ENCODE measurements around the gene IFT57. TPM values are rescaled to one million over a fixed set of nuclear protein-coding genes. Genes with fewer than 3 reads are reported as not detected.

Gene IFT57
- total RNA-seq, 4 donors from 2014 or later: 38.2 to 78.0 (median 57.4) TPM

DNA sequence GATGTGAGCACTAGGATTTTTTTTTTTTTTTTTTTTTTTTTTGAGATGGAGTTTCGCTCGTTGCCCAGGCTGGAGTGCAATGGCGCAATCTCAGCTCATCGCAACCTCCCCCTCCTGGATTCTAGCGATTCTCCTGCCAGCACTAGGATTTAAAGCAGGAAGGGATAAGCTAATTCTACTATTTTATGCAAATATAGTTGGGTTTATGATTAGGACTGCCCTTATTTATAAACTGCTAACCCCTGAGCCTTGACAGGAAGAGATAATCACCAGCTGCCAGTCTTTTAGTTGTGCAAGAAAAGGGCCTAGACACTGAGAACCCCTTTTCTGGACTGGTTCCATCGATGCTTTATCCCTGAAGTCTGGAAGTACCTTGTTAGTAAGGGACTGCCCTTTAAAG, 36.7 kb downstream of the IFT57 start:
- peaks cover 0 to 5% of the 10 kb centered on the region in 2 donors for H3K9me3 ChIP-seq
- TF ChIP-seq POLR2A (IDR thresholded peaks at IDR 0.05): no peak
- TF ChIP-seq EP300 (IDR thresholded peaks at IDR 0.05; ENCODE audit: low read depth): no peak
- TF ChIP-seq, protein P1, sequence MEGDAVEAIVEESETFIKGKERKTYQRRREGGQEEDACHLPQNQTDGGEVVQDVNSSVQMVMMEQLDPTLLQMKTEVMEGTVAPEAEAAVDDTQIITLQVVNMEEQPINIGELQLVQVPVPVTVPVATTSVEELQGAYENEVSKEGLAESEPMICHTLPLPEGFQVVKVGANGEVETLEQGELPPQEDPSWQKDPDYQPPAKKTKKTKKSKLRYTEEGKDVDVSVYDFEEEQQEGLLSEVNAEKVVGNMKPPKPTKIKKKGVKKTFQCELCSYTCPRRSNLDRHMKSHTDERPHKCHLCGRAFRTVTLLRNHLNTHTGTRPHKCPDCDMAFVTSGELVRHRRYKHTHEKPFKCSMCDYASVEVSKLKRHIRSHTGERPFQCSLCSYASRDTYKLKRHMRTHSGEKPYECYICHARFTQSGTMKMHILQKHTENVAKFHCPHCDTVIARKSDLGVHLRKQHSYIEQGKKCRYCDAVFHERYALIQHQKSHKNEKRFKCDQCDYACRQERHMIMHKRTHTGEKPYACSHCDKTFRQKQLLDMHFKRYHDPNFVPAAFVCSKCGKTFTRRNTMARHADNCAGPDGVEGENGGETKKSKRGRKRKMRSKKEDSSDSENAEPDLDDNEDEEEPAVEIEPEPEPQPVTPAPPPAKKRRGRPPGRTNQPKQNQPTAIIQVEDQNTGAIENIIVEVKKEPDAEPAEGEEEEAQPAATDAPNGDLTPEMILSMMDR (IDR thresholded peaks at IDR 0.05): no peak
- TF ChIP-seq POLR2AphosphoS5 (IDR thresholded peaks at IDR 0.05): no peak
- DNase-seq: no peak
- H3K27me3 ChIP-seq: no peaks in the 10 kb centered on the region
- in situ Hi-C loops (cut with MboI; ENCODE audit: low pct_ligation_motif_present in 1 of 4, low pct_unique_long_range_greater_than_20kb in 1 of 4, low sequenced_read_pairs in 3 of 4): no loop called here
- H3K4me3 ChIP-seq: no peak overlapping the region
- intact Hi-C loops (cut with DNase I; ENCODE audit: low total_unique reads): no loop called here
- WGBS, 2 donors (ENCODE audit: low coverage in 1 of 2): 87 to 100% methylated on average over 4 to 6 of the region's 6 CpGs
- no peak overlapping the region for H3K27ac ChIP-seq
- peaks cover 0 to 10% (median 4%) of the 10 kb centered on the region in 4 donors for H3K36me3 ChIP-seq
- H3K4me1 ChIP-seq: no peaks in the 10 kb centered on the region

DNA sequence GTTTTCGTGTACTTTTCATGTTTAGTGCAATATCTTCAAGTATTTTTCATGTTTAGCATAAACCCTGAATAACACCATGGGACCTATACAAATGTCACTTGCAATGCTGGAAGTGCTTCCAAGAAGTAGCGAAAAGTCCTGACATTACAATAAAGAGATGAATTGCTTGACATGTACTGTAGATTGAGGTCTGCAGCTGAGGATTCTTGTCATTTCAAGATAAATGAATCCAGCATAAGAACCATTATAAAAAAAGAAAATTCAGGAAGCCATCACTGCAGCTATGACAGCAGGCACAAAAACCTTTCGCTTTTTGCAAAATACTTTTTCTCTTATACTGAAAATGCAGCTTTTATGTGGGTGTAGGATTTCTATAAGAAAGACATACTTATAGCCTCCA, 37.4 kb downstream of the IFT57 start:
- in situ Hi-C loops (cut with MboI; ENCODE audit: low pct_ligation_motif_present in 1 of 4, low pct_unique_long_range_greater_than_20kb in 1 of 4, low sequenced_read_pairs in 3 of 4): no loop called here
- WGBS, 2 donors (ENCODE audit: low coverage in 1 of 2): 96 to 98% methylated on average over 3 of the region's 3 CpGs
- no peaks in the 10 kb centered on the region for H3K4me1 ChIP-seq
- H3K27ac ChIP-seq: no peak overlapping the region
- DNase-seq: no peak
- intact Hi-C loops (cut with DNase I; ENCODE audit: low total_unique reads): no loop called here
- TF ChIP-seq, protein P1 (IDR thresholded peaks at IDR 0.05): no peak
- TF ChIP-seq POLR2A (IDR thresholded peaks at IDR 0.05) (no peak), POLR2AphosphoS5 (IDR thresholded peaks at IDR 0.05) (no peak), EP300 (IDR thresholded peaks at IDR 0.05; ENCODE audit: low read depth) (no peak)
- no peaks in the 10 kb centered on the region for H3K27me3 ChIP-seq
- H3K36me3 ChIP-seq: peaks cover 0 to 6% (median under 1%) of the 10 kb centered on the region in 4 donors
- peaks cover 0 to 5% of the 10 kb centered on the region in 2 donors for H3K9me3 ChIP-seq
- no peak overlapping the region for H3K4me3 ChIP-seq

DNA sequence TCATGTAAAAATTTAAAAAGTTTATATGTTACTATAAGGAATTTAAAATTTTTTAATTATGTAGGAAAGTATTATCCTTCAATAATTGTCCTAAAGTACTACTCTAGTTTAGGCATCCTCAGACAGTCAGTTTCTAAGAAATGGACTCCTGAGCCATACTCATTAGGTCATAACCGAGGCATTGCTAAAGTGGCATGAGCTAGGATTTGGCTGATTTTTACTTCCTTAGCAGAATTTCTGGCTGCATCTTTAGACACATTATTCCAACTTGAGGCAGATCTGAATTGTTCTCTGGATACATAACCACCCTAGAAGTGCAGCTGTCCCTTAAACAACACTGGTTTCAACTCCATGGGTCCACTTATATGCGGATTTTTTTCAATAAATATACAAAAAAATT, 38.3 kb downstream of the IFT57 start:
- Histone ChIP-seq H3K36me3 (peaks cover 0 to 6% (median under 1%) of the 10 kb centered on the region in 4 donors), H3K4me3 (no peak overlapping the region), H3K9me3 (peaks cover 0 to 5% of the 10 kb centered on the region in 2 donors), H3K4me1 (no peaks in the 10 kb centered on the region), H3K27ac (no peak overlapping the region), H3K27me3 (no peaks in the 10 kb centered on the region)
- intact Hi-C loops (cut with DNase I; ENCODE audit: low total_unique reads) (no loop called here), in situ Hi-C loops (cut with MboI; ENCODE audit: low pct_ligation_motif_present in 1 of 4, low pct_unique_long_range_greater_than_20kb in 1 of 4, low sequenced_read_pairs in 3 of 4) (no loop called here)
- no peak for TF ChIP-seq POLR2A (IDR thresholded peaks at IDR 0.05)
- TF ChIP-seq POLR2AphosphoS5 (IDR thresholded peaks at IDR 0.05): no peak
- no peak for DNase-seq
- 96 to 98% methylated on average over 2 of the region's 2 CpGs for WGBS, 2 donors (ENCODE audit: low coverage in 1 of 2)

DNA sequence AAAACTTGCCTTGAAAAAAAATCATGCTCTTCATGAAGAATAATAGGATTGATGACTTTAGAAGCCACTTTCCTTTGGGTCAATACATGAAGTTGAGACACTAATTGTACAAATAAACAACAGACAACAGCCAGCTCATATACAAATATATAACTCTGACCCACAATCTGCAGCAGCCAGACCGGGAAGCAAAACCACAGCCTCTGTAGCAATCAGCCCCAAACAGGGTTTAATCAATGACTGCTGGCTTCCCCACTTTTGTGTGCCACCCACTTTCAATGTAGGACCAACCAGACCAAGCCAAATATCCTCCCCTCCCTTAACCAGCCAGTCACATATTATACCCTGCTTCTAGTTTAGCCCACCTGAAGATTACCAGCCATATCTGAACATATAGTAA, 39.0 kb downstream of the IFT57 start:
- H3K4me1 ChIP-seq: peaks cover 0 to 2% (median 0%) of the 10 kb centered on the region in 4 donors
- intact Hi-C loops (cut with DNase I; ENCODE audit: low total_unique reads): no loop called here
- peaks cover 0 to 6% (median under 1%) of the 10 kb centered on the region in 4 donors for H3K36me3 ChIP-seq
- in situ Hi-C loops (cut with MboI; ENCODE audit: low pct_ligation_motif_present in 1 of 4, low pct_unique_long_range_greater_than_20kb in 1 of 4, low sequenced_read_pairs in 3 of 4): no loop called here
- H3K27me3 ChIP-seq: no peaks in the 10 kb centered on the region
- WGBS, 2 donors (ENCODE audit: low coverage in 1 of 2): 77% methylated on average over 1 of the region's 1 CpG; no CpG with 5 or more reads in 1 of the 2 donors
- TF ChIP-seq POLR2A (IDR thresholded peaks at IDR 0.05): no peak
- TF ChIP-seq, protein P1 (IDR thresholded peaks at IDR 0.05): no peak
- H3K4me3 ChIP-seq: no peak overlapping the region
- DNase-seq: no peak
- peaks cover 0 to 5% of the 10 kb centered on the region in 2 donors for H3K9me3 ChIP-seq
- no peak overlapping the region for H3K27ac ChIP-seq

DNA sequence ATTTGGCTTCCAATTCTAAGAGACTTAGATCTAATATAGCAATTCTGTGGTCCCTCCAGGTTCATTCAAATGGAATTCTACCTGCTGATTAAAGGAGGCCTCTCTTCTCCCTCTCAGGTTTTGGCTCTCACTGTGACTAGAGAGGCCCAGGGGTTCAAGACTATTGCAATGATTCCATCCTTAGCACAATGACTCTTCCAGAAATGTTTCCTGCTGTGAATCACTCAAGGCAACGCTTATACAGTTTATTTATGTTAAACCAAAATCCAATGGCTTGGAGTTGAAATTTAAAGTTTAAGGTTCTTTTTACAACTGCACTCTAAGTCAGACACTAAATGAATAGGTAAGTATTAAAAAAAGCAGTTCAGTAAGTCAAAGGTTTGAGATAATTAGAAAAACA, 39.9 kb downstream of the IFT57 start:
- no peak overlapping the region for H3K27ac ChIP-seq
- peaks cover 0 to 6% (median under 1%) of the 10 kb centered on the region in 4 donors for H3K36me3 ChIP-seq
- DNase-seq: no peak
- no peak overlapping the region for H3K4me3 ChIP-seq
- peaks cover 0 to 2% (median 0%) of the 10 kb centered on the region in 4 donors for H3K4me1 ChIP-seq
- TF ChIP-seq POLR2A (IDR thresholded peaks at IDR 0.05): no peak
- TF ChIP-seq EP300 (IDR thresholded peaks at IDR 0.05; ENCODE audit: low read depth): no peak
- TF ChIP-seq, protein P1 (IDR thresholded peaks at IDR 0.05): no peak
- TF ChIP-seq POLR2AphosphoS5 (IDR thresholded peaks at IDR 0.05): no peak
- H3K9me3 ChIP-seq: peaks cover 0 to 5% of the 10 kb centered on the region in 2 donors
- in situ Hi-C loops (cut with MboI; ENCODE audit: low pct_ligation_motif_present in 1 of 4, low pct_unique_long_range_greater_than_20kb in 1 of 4, low sequenced_read_pairs in 3 of 4): no loop called here
- H3K27me3 ChIP-seq: no peaks in the 10 kb centered on the region
- WGBS, 2 donors (ENCODE audit: low coverage in 1 of 2): 78% methylated on average over 1 of the region's 1 CpG; no CpG with 5 or more reads in 1 of the 2 donors
- intact Hi-C loops (cut with DNase I; ENCODE audit: low total_unique reads): no loop called here

Measured in transverse colon (tissue), 4 donors.